ENCODE measurements around the gene FRMPD4.

DNA sequence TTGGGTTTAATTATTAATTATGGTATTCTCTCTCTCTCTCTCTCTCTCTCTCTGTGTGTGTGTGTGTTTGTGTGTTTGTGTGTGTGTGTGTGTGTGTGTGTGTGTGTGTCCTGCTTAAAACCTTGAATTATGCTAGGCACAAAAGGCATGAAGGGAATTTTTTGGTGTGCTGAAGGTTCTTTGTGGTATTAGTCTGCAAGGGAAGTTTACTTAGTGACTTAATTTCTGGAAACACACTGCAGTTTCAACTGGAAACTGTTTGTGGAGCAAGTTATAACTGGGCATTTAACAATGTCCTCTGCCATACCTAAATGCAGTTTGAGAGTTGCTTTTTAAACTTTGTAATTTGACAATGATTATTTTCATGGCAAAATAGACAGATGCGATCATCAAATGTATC lies 111.7 kb downstream of the FRMPD4 start:
- TF ChIP-seq, protein P1, sequence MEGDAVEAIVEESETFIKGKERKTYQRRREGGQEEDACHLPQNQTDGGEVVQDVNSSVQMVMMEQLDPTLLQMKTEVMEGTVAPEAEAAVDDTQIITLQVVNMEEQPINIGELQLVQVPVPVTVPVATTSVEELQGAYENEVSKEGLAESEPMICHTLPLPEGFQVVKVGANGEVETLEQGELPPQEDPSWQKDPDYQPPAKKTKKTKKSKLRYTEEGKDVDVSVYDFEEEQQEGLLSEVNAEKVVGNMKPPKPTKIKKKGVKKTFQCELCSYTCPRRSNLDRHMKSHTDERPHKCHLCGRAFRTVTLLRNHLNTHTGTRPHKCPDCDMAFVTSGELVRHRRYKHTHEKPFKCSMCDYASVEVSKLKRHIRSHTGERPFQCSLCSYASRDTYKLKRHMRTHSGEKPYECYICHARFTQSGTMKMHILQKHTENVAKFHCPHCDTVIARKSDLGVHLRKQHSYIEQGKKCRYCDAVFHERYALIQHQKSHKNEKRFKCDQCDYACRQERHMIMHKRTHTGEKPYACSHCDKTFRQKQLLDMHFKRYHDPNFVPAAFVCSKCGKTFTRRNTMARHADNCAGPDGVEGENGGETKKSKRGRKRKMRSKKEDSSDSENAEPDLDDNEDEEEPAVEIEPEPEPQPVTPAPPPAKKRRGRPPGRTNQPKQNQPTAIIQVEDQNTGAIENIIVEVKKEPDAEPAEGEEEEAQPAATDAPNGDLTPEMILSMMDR (IDR thresholded peaks at IDR 0.05): no peak
- TF ChIP-seq POLR2A (IDR thresholded peaks at IDR 0.05): no peak

Data from lower leg skin (tissue), 3 donors.